Psoas muscle (tissue), 8 donors: ENCODE measurements around the gene NR1D2. TPM values are rescaled to one million over a fixed set of nuclear protein-coding genes. Genes with fewer than 3 reads are reported as not detected.
"Not testable (repeated sequence)": the region's sequence is repeated elsewhere in the genome, so short reads cannot be mapped to it uniquely, and the experiment has no call there.

Experiments used
- ATAC-seq, 4 donors: fragments of 200-7000 bp; cut with Tn5 transposase; one replicate each; pipeline ENCODE4 v1.9.1; 2020; ENCODE audit warnings: moderate library complexity in 3 of 4, mild to moderate bottlenecking in 2 of 4
- DNase-seq, 2 donors: peaks; one replicate each; pipeline ENCODE4 v3.0.0-alpha.2; 2020
- H3K27ac ChIP-seq: fragments of 200-600 bp; one replicate; pipeline ENCODE4 v1.8.0; 2022
- H3K27me3 ChIP-seq, 3 donors: fragments of 200-600 bp in 1 of 3; one replicate each; pipeline versions ENCODE4 v1.6.1 to v1.8.0; 2013 to 2022; ENCODE audit warnings: low read length in 2 of 3, mild to moderate bottlenecking in 2 of 3, moderate library complexity in 1 of 3; ENCODE audit not compliant: insufficient read depth in 3 of 3
- H3K36me3 ChIP-seq, 2 donors: fragments of 200-600 bp in 1 of 2; one replicate each; pipeline versions ENCODE4 v1.6.1 to v1.8.0; 2013 to 2022; ENCODE audit warnings: low read depth in 1 of 2, mild to moderate bottlenecking in 1 of 2, moderate library complexity in 1 of 2; ENCODE audit not compliant: insufficient read depth in 1 of 2
- H3K4me1 ChIP-seq: fragments of 200-600 bp; one replicate; pipeline ENCODE4 v1.8.0; 2022
- H3K4me3 ChIP-seq: fragments of 200-600 bp; one replicate; pipeline ENCODE4 v1.8.0; 2022; ENCODE audit warnings: mild to moderate bottlenecking
- H3K9me3 ChIP-seq: fragments of 200-600 bp; one replicate; pipeline ENCODE4 v1.8.0; 2022
- WGBS, 3 donors: extraction: QIAGEN DNeasy Blood & Tissue Kit; methylation state at CpG; one replicate each; pipeline versions ENCODE4 v1.1.6 to v1.1.7; 2013; 5-methylcytosine and 5-hydroxymethylcytosine counted together
- intact Hi-C, 2 donors: fragments of 100-400 bp; cut with DNase I; formaldehyde crosslinking; loops; one replicate each; pipeline versions ENCODE4 v1.11.0 to v1.14.2; 2022
- polyA plus RNA-seq, 3 donors: library from polyadenylated mRNA; stranded (reverse); fragments of 200-250 nt; gene quantifications; one replicate each; pipeline ENCODE4 v1.2.3, GENCODE V29; 2013
- total RNA-seq, 4 donors: library from RNA; stranded (reverse); fragmentation: NEBNext Ultra II Directional in 2 of 4; extraction: Animal tissue kit (Norgen Biotek cat#: 25700) in 2 of 4; gene quantifications; one replicate each; pipeline versions ENCODE4 v1.2.1 to v1.2.4, GENCODE V29; 2021 to 2023
- TF ChIP-seq, protein P1 (sequence below): fragments of 200-600 bp; IDR thresholded peaks from one replicate; pipeline ENCODE4 v1.8.0; 2022; ENCODE audit warnings: antibody characterized with exemption
- donor health status: healthy with polysubstance abuse.
- donor health status: DM: no; HTN: no; CAD: no; lungs with moderate emphysema.
- donor health status: Bipolar disorder and iron deficiency.
- donor health status: healthy.
- donor health status: DM: yes; HTN: yes; CAD: no.
- donor health status: DM: no; HTN: no; CAD: no.
- donor health status: DM: no; HTN: no; CAD: no.
- donor health status: DM: yes; HTN: yes; CAD: no.

NR1D2 gene
- total and polyA plus RNA-seq, 7 donors, result 4.9 to 79.6 (median 31.7) TPM

DNA sequence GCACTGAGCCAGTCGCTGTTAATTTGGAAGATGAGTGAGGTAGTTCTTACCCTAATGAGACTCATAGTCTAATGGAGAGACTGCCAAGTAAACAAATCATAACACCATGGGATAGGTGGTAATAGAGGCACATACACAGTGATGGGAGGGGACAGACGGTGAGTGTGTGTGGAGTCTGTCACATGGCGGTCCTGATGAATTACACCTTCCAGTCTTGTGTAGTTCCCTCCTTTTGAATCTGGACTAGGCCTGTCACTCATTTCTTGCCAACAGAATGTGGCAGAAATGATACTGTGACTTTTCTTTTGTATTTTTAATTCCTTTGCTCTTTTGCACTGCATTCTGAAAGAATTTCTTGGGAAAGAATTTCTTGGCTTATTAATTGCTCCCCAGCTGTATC, 78.1 kb downstream of the NR1D2 start:
- TF ChIP-seq, protein P1, sequence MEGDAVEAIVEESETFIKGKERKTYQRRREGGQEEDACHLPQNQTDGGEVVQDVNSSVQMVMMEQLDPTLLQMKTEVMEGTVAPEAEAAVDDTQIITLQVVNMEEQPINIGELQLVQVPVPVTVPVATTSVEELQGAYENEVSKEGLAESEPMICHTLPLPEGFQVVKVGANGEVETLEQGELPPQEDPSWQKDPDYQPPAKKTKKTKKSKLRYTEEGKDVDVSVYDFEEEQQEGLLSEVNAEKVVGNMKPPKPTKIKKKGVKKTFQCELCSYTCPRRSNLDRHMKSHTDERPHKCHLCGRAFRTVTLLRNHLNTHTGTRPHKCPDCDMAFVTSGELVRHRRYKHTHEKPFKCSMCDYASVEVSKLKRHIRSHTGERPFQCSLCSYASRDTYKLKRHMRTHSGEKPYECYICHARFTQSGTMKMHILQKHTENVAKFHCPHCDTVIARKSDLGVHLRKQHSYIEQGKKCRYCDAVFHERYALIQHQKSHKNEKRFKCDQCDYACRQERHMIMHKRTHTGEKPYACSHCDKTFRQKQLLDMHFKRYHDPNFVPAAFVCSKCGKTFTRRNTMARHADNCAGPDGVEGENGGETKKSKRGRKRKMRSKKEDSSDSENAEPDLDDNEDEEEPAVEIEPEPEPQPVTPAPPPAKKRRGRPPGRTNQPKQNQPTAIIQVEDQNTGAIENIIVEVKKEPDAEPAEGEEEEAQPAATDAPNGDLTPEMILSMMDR, result no peak
- H3K4me1 ChIP-seq, result no peaks in the 10 kb centered on the region
- no peaks in the 10 kb centered on the region for H3K36me3 ChIP-seq
- no peak overlapping the region for H3K27ac ChIP-seq
- intact Hi-C loops, result no loop called here
- DNase-seq, result no peak
- no peaks in the 10 kb centered on the region for H3K27me3 ChIP-seq
- ATAC-seq, result no peak
- no peak overlapping the region for H3K4me3 ChIP-seq
- 67 to 80% (median 68%) methylated on average over 3 of the region's 3 CpGs for WGBS, 3 donors
- H3K9me3 ChIP-seq, result no peaks in the 10 kb centered on the region

DNA sequence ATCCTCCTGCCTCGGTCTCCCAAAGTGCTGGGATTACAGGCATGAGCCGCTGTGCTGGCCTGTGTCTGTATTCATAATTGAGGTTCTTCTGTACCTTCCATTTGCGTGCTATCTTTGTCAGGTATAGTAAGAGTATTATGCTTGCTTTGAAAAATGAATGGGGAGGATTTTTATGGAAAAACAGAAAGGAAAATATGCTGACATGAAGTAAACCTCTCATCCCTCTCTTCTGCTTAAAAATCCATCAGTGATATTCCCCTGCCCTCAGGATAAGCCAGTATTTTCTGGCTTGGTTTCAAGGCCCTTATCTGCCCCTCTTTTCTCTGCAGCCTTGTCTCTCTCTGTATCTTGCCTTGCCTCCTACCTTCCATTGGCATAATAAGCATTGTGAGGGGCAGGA, 80.7 kb downstream of the NR1D2 start:
- TF ChIP-seq, protein P1, result no peak
- intact Hi-C loops, result no loop called here
- H3K4me3 ChIP-seq, result no peak overlapping the region
- no peaks in the 10 kb centered on the region for H3K4me1 ChIP-seq
- H3K36me3 ChIP-seq, result no peaks in the 10 kb centered on the region
- H3K9me3 ChIP-seq, result no peaks in the 10 kb centered on the region
- no peak for ATAC-seq
- WGBS, 3 donors, result 95 to 98% (median 95%) methylated on average over 3 of the region's 3 CpGs
- DNase-seq, result no peak
- H3K27ac ChIP-seq, result no peak overlapping the region
- H3K27me3 ChIP-seq, result no peaks in the 10 kb centered on the region

DNA sequence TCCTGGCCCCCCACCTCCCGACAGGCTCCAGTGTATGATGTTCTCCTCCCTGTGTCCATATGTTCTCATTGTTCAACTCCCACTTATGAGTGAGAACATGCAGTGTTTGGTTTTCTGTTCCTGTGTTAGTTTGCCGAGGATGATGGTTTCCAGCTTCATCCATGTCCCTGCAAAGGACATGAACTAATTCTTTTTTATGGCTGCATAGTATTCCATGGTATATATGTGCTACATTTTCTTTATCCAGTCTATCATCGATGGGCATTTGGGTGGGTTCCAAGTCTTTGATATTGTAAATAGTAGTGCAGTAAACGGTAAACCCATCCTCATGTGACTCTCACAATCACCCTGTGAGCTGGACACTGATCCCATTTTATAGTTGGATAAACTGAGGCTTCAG, 81.6 kb downstream of the NR1D2 start:
- H3K27ac ChIP-seq, DNase-seq, intact Hi-C loops, H3K4me3 ChIP-seq, H3K27me3 ChIP-seq, H3K36me3 ChIP-seq, H3K9me3 ChIP-seq, H3K4me1 ChIP-seq, ATAC-seq: not testable (repeated sequence)
- 89 to 95% (median 91%) methylated on average over 4 of the region's 4 CpGs for WGBS, 3 donors

DNA sequence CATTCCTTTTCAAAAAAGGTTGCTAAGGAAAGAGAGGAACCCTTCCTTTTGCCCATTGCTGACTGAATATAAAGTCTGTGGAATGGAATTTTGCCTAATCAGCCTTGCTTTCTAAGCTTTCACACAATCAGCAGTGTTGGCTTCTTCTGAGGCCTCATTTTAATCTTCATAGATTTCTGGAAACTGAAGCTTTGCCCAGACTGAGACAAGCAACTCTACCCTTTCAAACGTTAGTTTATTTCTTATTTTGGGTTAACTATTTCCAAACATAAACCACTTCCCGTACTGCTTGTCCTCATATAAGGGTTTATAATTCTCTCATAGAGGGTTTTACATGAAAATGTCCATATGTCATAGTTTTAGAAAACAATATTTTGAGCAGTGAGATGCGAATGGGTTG, 82.9 kb downstream of the NR1D2 start:
- ATAC-seq, result no peak
- TF ChIP-seq, protein P1, result no peak

More for the DNA sequence above, 82.9 kb downstream of the NR1D2 start:
- Histone ChIP-seq H3K4me3 (no peak overlapping the region), H3K27ac (no peak overlapping the region), H3K36me3 (no peaks in the 10 kb centered on the region), H3K9me3 (no peaks in the 10 kb centered on the region), H3K4me1 (no peaks in the 10 kb centered on the region), H3K27me3 (no peaks in the 10 kb centered on the region)
- DNase-seq, result no peak
- 74 to 82% (median 75%) methylated on average over 3 of the region's 3 CpGs for WGBS, 3 donors
- intact Hi-C loops, result no loop called here

Other genes starting within 250 kb of the NR1D2 start
- 100 to 1,000 TPM in 1 of 4 donors, 10 to 100 TPM in 3; 54.1 to 112 (median 90.1) TPM for gene UBE2E1, start 139.3 kb upstream of the NR1D2 start, total RNA-seq
- gene UBE2E1, start 139.3 kb upstream of the NR1D2 start, polyA plus RNA-seq, result 10 to 100 TPM; 66.3 to 86.5 (median 66.6) TPM
- 10 to 100 TPM; 19.8 to 30.7 (median 21.3) TPM for gene NKIRAS1, start 28.3 kb upstream of the NR1D2 start, total RNA-seq
- gene NKIRAS1, start 28.3 kb upstream of the NR1D2 start, polyA plus RNA-seq, result 10 to 100 TPM; 19.5 to 52.4 (median 24.7) TPM
- gene RPL15, start 28.2 kb upstream of the NR1D2 start, total RNA-seq, result 1,000 to 10,000 TPM; 1,021 to 1,350 (median 1,156) TPM
- gene RPL15, start 28.2 kb upstream of the NR1D2 start, polyA plus RNA-seq, result 1,000 to 10,000 TPM; 1,831 to 2,855 (median 2,304) TPM